Mononuclear cell (primary cell): Measurements from ENCODE around the gene ENC1. TPM values are rescaled to one million over a fixed set of nuclear protein-coding genes. Genes with fewer than 3 reads are reported as not detected.
"Not testable (repeated sequence)": the region's sequence is repeated elsewhere in the genome, so short reads cannot be mapped to it uniquely, and the experiment has no call there.

Source experiments
- H3K27me3 ChIP-seq: 2 replicates; pipeline ENCODE4 v1.6.0; 2011; ENCODE audit warnings: low read length, control low read depth; ENCODE audit not compliant: insufficient read depth
- H3K4me1 ChIP-seq: 2 replicates; pipeline ENCODE4 v1.5.1; 2011; ENCODE audit warnings: mild to moderate bottlenecking, low read length, control low read depth; ENCODE audit not compliant: insufficient read depth
- H3K4me3 ChIP-seq: 2 replicates; pipeline ENCODE4 v1.5.1; 2011; ENCODE audit warnings: mild to moderate bottlenecking, low read length, moderate library complexity
- H3K9me3 ChIP-seq: 2 replicates; pipeline ENCODE4 v1.5.1; 2011; ENCODE audit warnings: low read depth, mild to moderate bottlenecking, control low read depth, low read length
- total RNA-seq: library from RNA; depleted of rRNA; stranded (reverse); fragments of >200 nt; gene quantifications from one replicate; pipeline ENCODE4 v1.2.3, GENCODE V29; 2012

Gene ENC1
- total RNA-seq = 31.9 TPM

GRCh38 chr5:74640450-74640953 is at the start of gene ENC1:
TSS of gene ENC1 (minus strand) at chr5:74640728. CDS start at chr5:74636485, 4,243 bp downstream.
- H3K4me3 ChIP-seq = peak within 1 kb of the TSS; percentile 72
- no peaks in the 10 kb centered on the region for H3K27me3 ChIP-seq
- no peaks in the 10 kb centered on the region for H3K9me3 ChIP-seq
- H3K4me1 ChIP-seq = peaks cover 71% of the 10 kb centered on the region

GRCh38 chr5:74686962-74687751 is 46.6 kb upstream of the ENC1 start:
- Histone ChIP-seq H3K4me1 (peaks cover 26% of the 10 kb centered on the region), H3K9me3 (no peaks in the 10 kb centered on the region), H3K27me3 (no peaks in the 10 kb centered on the region), H3K4me3 (no peak overlapping the region)

GRCh38 chr5:74685979-74686631 is 45.6 kb upstream of the ENC1 start:
- H3K4me3 ChIP-seq = peak overlapping the region; percentile 92
- no peaks in the 10 kb centered on the region for H3K27me3 ChIP-seq
- H3K4me1 ChIP-seq = peaks cover 26% of the 10 kb centered on the region
- H3K9me3 ChIP-seq = no peaks in the 10 kb centered on the region

- peaks cover 26% of the 10 kb centered on the region for H3K4me1 ChIP-seq
- no peaks in the 10 kb centered on the region for H3K27me3 ChIP-seq
- H3K9me3 ChIP-seq = no peaks in the 10 kb centered on the region
- peak within 1 kb of the TSS; percentile 92 for H3K4me3 ChIP-seq
These were observed 44.6 kb upstream of the ENC1 start, which contains the start of gene HEXB for GRCh38 chr5:74684900-74685851. TSS of gene HEXB (plus strand) at chr5:74685233. CDS start at chr5:74685261, 28 bp downstream.

- Histone ChIP-seq H3K27me3 (no peaks in the 10 kb centered on the region), H3K9me3 (no peaks in the 10 kb centered on the region), H3K4me1 (peaks cover 5% of the 10 kb centered on the region), H3K4me3 (no peak overlapping the region)
These were observed 39.4 kb upstream of the ENC1 start for GRCh38 chr5:74679966-74680365.

GRCh38 chr5:74679300-74679699 is 38.8 kb upstream of the ENC1 start:
- H3K4me1 ChIP-seq = not testable (repeated sequence)

GRCh38 chr5:74678123-74678522 is 37.6 kb upstream of the ENC1 start:
- not testable (repeated sequence) for H3K4me1 ChIP-seq, H3K4me3 ChIP-seq, H3K9me3 ChIP-seq, H3K27me3 ChIP-seq

More at GRCh38 chr5:74679300-74679699, 38.8 kb upstream of the ENC1 start:
- not testable (repeated sequence) for H3K4me3 ChIP-seq, H3K9me3 ChIP-seq, H3K27me3 ChIP-seq

GRCh38 chr5:74676466-74676865 is 35.9 kb upstream of the ENC1 start:
- not testable (repeated sequence) for H3K4me1 ChIP-seq, H3K9me3 ChIP-seq, H3K4me3 ChIP-seq, H3K27me3 ChIP-seq

- H3K4me1 ChIP-seq = no peaks in the 10 kb centered on the region
- no peaks in the 10 kb centered on the region for H3K27me3 ChIP-seq
- H3K4me3 ChIP-seq = no peak overlapping the region
- no peaks in the 10 kb centered on the region for H3K9me3 ChIP-seq
These were observed 32.7 kb upstream of the ENC1 start for GRCh38 chr5:74673011-74673790.

GRCh38 chr5:74672215-74672877 is 31.8 kb upstream of the ENC1 start:
- H3K9me3 ChIP-seq = no peaks in the 10 kb centered on the region
- H3K4me3 ChIP-seq = no peak overlapping the region
- H3K27me3 ChIP-seq = no peaks in the 10 kb centered on the region
- H3K4me1 ChIP-seq = no peaks in the 10 kb centered on the region

- Histone ChIP-seq H3K4me3 (no peak overlapping the region), H3K9me3 (no peaks in the 10 kb centered on the region), H3K4me1 (no peaks in the 10 kb centered on the region), H3K27me3 (no peaks in the 10 kb centered on the region)
These were observed 30.0 kb upstream of the ENC1 start for GRCh38 chr5:74670396-74671038.

- no peak overlapping the region for H3K4me3 ChIP-seq
- no peaks in the 10 kb centered on the region for H3K27me3 ChIP-seq
- H3K9me3 ChIP-seq = no peaks in the 10 kb centered on the region
- H3K4me1 ChIP-seq = no peaks in the 10 kb centered on the region
These were observed 29.3 kb upstream of the ENC1 start for GRCh38 chr5:74669821-74670220.

GRCh38 chr5:74667396-74667795 is 26.9 kb upstream of the ENC1 start:
- no peak overlapping the region for H3K4me3 ChIP-seq

More at GRCh38 chr5:74667396-74667795, 26.9 kb upstream of the ENC1 start:
- Histone ChIP-seq H3K4me1 (no peaks in the 10 kb centered on the region), H3K9me3 (no peaks in the 10 kb centered on the region), H3K27me3 (no peaks in the 10 kb centered on the region)
